ENCODE results near the gene SCAMP5.

GRCh38 chr15:75025107-75025506 is 29.7 kb downstream of the SCAMP5 start:
- TF ChIP-seq POLR2A (IDR thresholded peaks at IDR 0.05; ENCODE audit: low read length) (no peak), GATA1 (IDR thresholded peaks at IDR 0.05; ENCODE audit: low read depth, low read length) (no peak)

Measured in erythroblast (primary cell).